ENCODE data around the gene C11orf98. TPM values are rescaled to one million over a fixed set of nuclear protein-coding genes. Genes with fewer than 3 reads are reported as not detected.

C11orf98 gene
- total RNA-seq, 4 donors from 2014 or later: 12.5 to 53.7 (median 37.7) TPM

GRCh38 chr11:62613291-62613778 lies 51.7 kb downstream of the C11orf98 start:
- Histone ChIP-seq H3K36me3 (no peaks in the 10 kb centered on the region), H3K27ac (peak overlapping the region; percentile 93 to 97 (median 95)), H3K4me3 (peak overlapping the region in 3 of 4 donors; percentile 67 to 86 (median 84)), H3K4me1 (peaks cover 16 to 24% (median 18%) of the 10 kb centered on the region in 4 donors), H3K27me3 (no peaks in the 10 kb centered on the region), H3K9me3 (no peaks in the 10 kb centered on the region)
- WGBS, 2 donors (ENCODE audit: low coverage in 1 of 2): 38% methylated on average over 9 of the region's 15 CpGs; no CpG with 5 or more reads in 1 of the 2 donors
- DNase-seq: no peak
- in situ Hi-C loops (cut with MboI; ENCODE audit: low pct_ligation_motif_present in 1 of 4, low pct_unique_long_range_greater_than_20kb in 1 of 4, low sequenced_read_pairs in 3 of 4): no loop called here
- TF ChIP-seq EP300 (IDR thresholded peaks at IDR 0.05; ENCODE audit: low read depth) (no peak), POLR2A (IDR thresholded peaks at IDR 0.05) (no peak), CTCF (IDR thresholded peaks at IDR 0.05) (no peak), POLR2AphosphoS5 (IDR thresholded peaks at IDR 0.05) (no peak)
- intact Hi-C loops (cut with DNase I; ENCODE audit: low total_unique reads): no loop called here

Small RNA genes lying within 50 kb of the gene (small RNA-seq; reads per million reads assigned to genes)
- 0 reads per million in 4 donors for gene SNORA57

Other genes with a start within 250 kb of the C11orf98 start
- gene SCGB1A1, start 246.2 kb downstream of the C11orf98 start, total RNA-seq: not detected
- 1,000 to 10,000 TPM in 1 of 4 donors, 100 to 1,000 TPM in 3; 561 to 1,032 (median 742) TPM for gene AHNAK, start 118.4 kb downstream of the C11orf98 start, total RNA-seq
- gene EEF1G, start 91.3 kb downstream of the C11orf98 start, total RNA-seq: 1,000 to 10,000 TPM in 3 of 4 donors, 100 to 1,000 TPM in 1; 337 to 1,276 (median 1,207) TPM
- 10 to 100 TPM in 2 of 4 donors, 1 to 10 TPM in 2; 6.0 to 12.4 (median 9.8) TPM for gene TUT1, start 73.7 kb downstream of the C11orf98 start, total RNA-seq
- 10 to 100 TPM; 42.0 to 80.1 (median 62.1) TPM for gene MTA2, start 63.3 kb downstream of the C11orf98 start, total RNA-seq
- gene EML3, start 52.4 kb downstream of the C11orf98 start, total RNA-seq: 10 to 100 TPM; 35.0 to 61.1 (median 44.9) TPM
- gene ROM1, start 52.0 kb downstream of the C11orf98 start, total RNA-seq: 1 to 10 TPM in 2 of 4 donors, not detected in 2; 5.3 to 5.6 TPM
- gene B3GAT3, start 43.2 kb downstream of the C11orf98 start, total RNA-seq: 10 to 100 TPM; 28.0 to 47.4 (median 40.8) TPM
- gene GANAB, start 18.6 kb downstream of the C11orf98 start, total RNA-seq: 100 to 1,000 TPM in 3 of 4 donors, 10 to 100 TPM in 1; 60.2 to 129 (median 120) TPM
- 10 to 100 TPM; 10.3 to 37.0 (median 18.4) TPM for gene INTS5, start 11.9 kb downstream of the C11orf98 start, total RNA-seq
- 10 to 100 TPM in 1 of 4 donors, 1 to 10 TPM in 1, not detected in 2; 6.0 to 17.0 TPM for gene CSKMT, start 102 bp upstream of the C11orf98 start, total RNA-seq
- gene UQCC3, start 6.5 kb upstream of the C11orf98 start, total RNA-seq: 10 to 100 TPM in 3 of 4 donors, 1 to 10 TPM in 1; 6.4 to 26.2 (median 15.3) TPM
- 10 to 100 TPM in 2 of 4 donors, 1 to 10 TPM in 2; 7.5 to 16.1 (median 10.1) TPM for gene LBHD1, start 7.1 kb upstream of the C11orf98 start, total RNA-seq
- gene UBXN1, start 13.9 kb upstream of the C11orf98 start, total RNA-seq: 100 to 1,000 TPM; 129 to 219 (median 142) TPM
- gene LRRN4CL, start 24.3 kb upstream of the C11orf98 start, total RNA-seq: 10 to 100 TPM in 1 of 4 donors, 1 to 10 TPM in 3; 8.2 to 24.7 (median 9.0) TPM
- 100 to 1,000 TPM in 1 of 4 donors, 10 to 100 TPM in 3; 61.7 to 155 (median 75.7) TPM for gene BSCL2, start 42.2 kb upstream of the C11orf98 start, total RNA-seq
- under 1 TPM in 1 of 4 donors, not detected in 3; 0.64 TPM for gene GNG3, start 42.5 kb upstream of the C11orf98 start, total RNA-seq
- 100 to 1,000 TPM in 1 of 4 donors, 10 to 100 TPM in 3; 21.8 to 116 (median 59.6) TPM for gene HNRNPUL2, start 62.2 kb upstream of the C11orf98 start, total RNA-seq
- 10 to 100 TPM in 3 of 4 donors, 1 to 10 TPM in 1; 6.7 to 27.0 (median 17.0) TPM for gene TTC9C, start 63.3 kb upstream of the C11orf98 start, total RNA-seq
- 10 to 100 TPM in 3 of 4 donors, 1 to 10 TPM in 1; 8.4 to 20.9 (median 14.0) TPM for gene ZBTB3, start 89.0 kb upstream of the C11orf98 start, total RNA-seq
- gene POLR2G, start 96.4 kb upstream of the C11orf98 start, total RNA-seq: 10 to 100 TPM in 2 of 4 donors, 1 to 10 TPM in 2; 1.2 to 28.5 (median 14.1) TPM
- 100 to 1,000 TPM in 1 of 4 donors, 10 to 100 TPM in 3; 18.9 to 234 (median 22.8) TPM for gene TAF6L, start 106.2 kb upstream of the C11orf98 start, total RNA-seq
- 100 to 1,000 TPM in 2 of 4 donors, 10 to 100 TPM in 2; 65.9 to 112 (median 89.8) TPM for gene TMEM179B, start 122.2 kb upstream of the C11orf98 start, total RNA-seq
- gene TMEM223, start 126.8 kb upstream of the C11orf98 start, total RNA-seq: 10 to 100 TPM; 10.1 to 42.1 (median 29.6) TPM
- 100 to 1,000 TPM in 1 of 4 donors, 10 to 100 TPM in 3; 38.2 to 134 (median 60.0) TPM for gene NXF1, start 140.2 kb upstream of the C11orf98 start, total RNA-seq
- 10 to 100 TPM; 15.3 to 62.5 (median 30.2) TPM for gene STX5, start 166.8 kb upstream of the C11orf98 start, total RNA-seq
- gene TEX54, start 167.6 kb upstream of the C11orf98 start, total RNA-seq: not detected
- 10 to 100 TPM; 25.3 to 37.8 (median 27.6) TPM for gene WDR74, start 174.4 kb upstream of the C11orf98 start, total RNA-seq
- gene SLC3A2, start 215.7 kb upstream of the C11orf98 start, total RNA-seq: 100 to 1,000 TPM in 3 of 4 donors, 10 to 100 TPM in 1; 32.4 to 163 (median 129) TPM

All from transverse colon (tissue), 4 donors.